H9 (cell line): ENCODE data around the gene AMBRA1. TPM values are rescaled to one million over a fixed set of nuclear protein-coding genes. Genes with fewer than 3 reads are reported as not detected.

ENCODE experiments used
- DNase-seq: peaks from one replicate; pipeline ENCODE4 v3.0.0-alpha.2; 2017
- H2AFZ ChIP-seq: one replicate; pipeline ENCODE4 v1.6.1; 2013; ENCODE audit warnings: mild to moderate bottlenecking, low read length, control low read depth, moderate library complexity
- H2AK5ac ChIP-seq: 2 replicates; pipeline ENCODE4 v1.6.1; 2013; ENCODE audit warnings: low read length, control low read depth, mixed read lengths; ENCODE audit not compliant: insufficient read length
- H2BK120ac ChIP-seq: one replicate; pipeline ENCODE4 v1.6.1; 2013; ENCODE audit warnings: low read depth, mild to moderate bottlenecking, low read length, control low read depth, inconsistent platforms; ENCODE audit not compliant: poor library complexity, severe bottlenecking
- H2BK12ac ChIP-seq: 2 replicates; pipeline ENCODE4 v1.6.1; 2013; ENCODE audit warnings: low read length, control low read depth, mixed read lengths, low read depth; ENCODE audit not compliant: insufficient read length
- H2BK15ac ChIP-seq: 2 replicates; pipeline ENCODE4 v1.6.1; 2013; ENCODE audit warnings: low read depth, low read length, control low read depth
- H2BK20ac ChIP-seq: one replicate; pipeline ENCODE4 v1.6.1; 2013; ENCODE audit warnings: low read depth, mild to moderate bottlenecking, low read length, control low read depth, inconsistent platforms; ENCODE audit not compliant: poor library complexity, severe bottlenecking
- H2BK5ac ChIP-seq: 2 replicates; pipeline ENCODE4 v1.6.1; 2013; ENCODE audit warnings: low read length, control low read depth, mixed read lengths; ENCODE audit not compliant: insufficient read length
- H3K14ac ChIP-seq: 2 replicates; pipeline ENCODE4 v1.6.1; 2013; ENCODE audit warnings: low read length, control low read depth; ENCODE audit not compliant: insufficient read depth
- H3K18ac ChIP-seq: 2 replicates; pipeline ENCODE4 v1.6.1; 2013; ENCODE audit warnings: low read depth, mild to moderate bottlenecking, mixed read lengths, low read length, control low read depth; ENCODE audit not compliant: insufficient read length
- H3K23ac ChIP-seq: 2 replicates; pipeline ENCODE4 v1.6.1; 2013; ENCODE audit warnings: low read length, control low read depth, mixed read lengths, low read depth; ENCODE audit not compliant: insufficient read length
- H3K23me2 ChIP-seq: 2 replicates; pipeline ENCODE4 v1.6.1; 2013; ENCODE audit warnings: low read depth, mild to moderate bottlenecking, mixed read lengths, low read length, control low read depth; ENCODE audit not compliant: insufficient read length, poor library complexity, severe bottlenecking
- H3K27ac ChIP-seq: 2 replicates; pipeline ENCODE4 v1.5.1; 2013; ENCODE audit warnings: low read length, control low read depth, mixed read lengths, low read depth; ENCODE audit not compliant: insufficient read length
- H3K27me3 ChIP-seq: 2 replicates; pipeline ENCODE4 v1.6.1; 2013; ENCODE audit warnings: low read length, control low read depth, inconsistent platforms; ENCODE audit not compliant: insufficient read depth
- H3K4ac ChIP-seq: 2 replicates; pipeline ENCODE4 v1.6.1; 2013; ENCODE audit warnings: low read depth, mild to moderate bottlenecking, control low read depth, inconsistent platforms, low read length, moderate library complexity
- H3K4me1 ChIP-seq: 2 replicates; pipeline ENCODE4 v1.6.1; 2013; ENCODE audit warnings: low read length, control low read depth, inconsistent platforms; ENCODE audit not compliant: insufficient read depth
- H3K4me2 ChIP-seq: 2 replicates; pipeline ENCODE4 v1.6.1; 2013; ENCODE audit warnings: low read length, control low read depth, mixed read lengths; ENCODE audit not compliant: insufficient read length, insufficient read depth
- H3K56ac ChIP-seq: 2 replicates; pipeline ENCODE4 v1.6.1; 2013; ENCODE audit warnings: low read depth, mild to moderate bottlenecking, mixed read lengths, low read length, control low read depth; ENCODE audit not compliant: insufficient read length
- H3K79me1 ChIP-seq: 2 replicates; pipeline ENCODE4 v1.6.1; 2013; ENCODE audit warnings: low read depth, mild to moderate bottlenecking, moderate library complexity, low read length, control low read depth, inconsistent platforms; ENCODE audit not compliant: insufficient read depth, poor library complexity, severe bottlenecking
- H3K79me2 ChIP-seq: 2 replicates; pipeline ENCODE4 v1.6.1; 2013; ENCODE audit warnings: low read length, control low read depth, inconsistent platforms; ENCODE audit not compliant: insufficient read depth
- H3K9ac ChIP-seq: 2 replicates; pipeline ENCODE4 v1.6.1; 2013; ENCODE audit warnings: low read length, control low read depth, mixed read lengths; ENCODE audit not compliant: insufficient read length; ENCODE audit errors: extremely low read depth
- H3K9me3 ChIP-seq: one replicate; pipeline ENCODE4 v1.6.1; 2013; ENCODE audit warnings: low read depth, low read length, inconsistent platforms; ENCODE audit not compliant: control insufficient read depth
- H3T11ph ChIP-seq: one replicate; pipeline ENCODE4 v1.6.1; 2013; ENCODE audit warnings: mild to moderate bottlenecking, low read length, control low read depth, inconsistent platforms
- H4K20me1 ChIP-seq: one replicate; pipeline ENCODE4 v1.6.1; 2013; ENCODE audit not compliant: control insufficient read depth, insufficient read length, insufficient read depth
- H4K5ac ChIP-seq: 2 replicates; pipeline ENCODE4 v1.6.1; 2013; ENCODE audit warnings: low read depth, mild to moderate bottlenecking, mixed read lengths, low read length, control low read depth; ENCODE audit not compliant: insufficient read length
- H4K8ac ChIP-seq: replicated peaks from 2 replicates; pipeline ENCODE4 v1.6.1; 2013; ENCODE audit warnings: low read length, control low read depth, mixed read lengths, low read depth; ENCODE audit not compliant: insufficient read length
- H4K91ac ChIP-seq: 2 replicates; pipeline ENCODE4 v1.6.1; 2013; ENCODE audit warnings: low read depth, mild to moderate bottlenecking, moderate library complexity, mixed read lengths, low read length, control low read depth; ENCODE audit not compliant: insufficient read length
- H3K27ac Mint-ChIP-seq, 3 experiments: 2 replicates in 2 of 3; 3 replicates in 1 of 3; pipeline ENCODE4 v1.8.0; 2020 to 2021; ENCODE audit warnings: mixed read lengths in 3 of 3, mild to moderate bottlenecking in 1 of 3, moderate library complexity in 1 of 3
- H3K27me3 Mint-ChIP-seq: 2 replicates; pipeline ENCODE4 v1.8.0; 2021; ENCODE audit warnings: low read depth, mild to moderate bottlenecking, moderate library complexity, mixed read lengths
- H3K36me3 Mint-ChIP-seq, 3 experiments: 2 replicates in 2 of 3; 3 replicates in 1 of 3; pipeline ENCODE4 v1.8.0; 2020 to 2021; ENCODE audit warnings: low read depth in 3 of 3, mixed read lengths in 3 of 3; ENCODE audit not compliant: insufficient read depth in 1 of 3
- H3K4me1 Mint-ChIP-seq, 2 experiments: 2 replicates each; pipeline ENCODE4 v1.8.0; 2020; ENCODE audit warnings: mixed read lengths in 2 of 2
- H3K4me3 Mint-ChIP-seq, 2 experiments: 2 replicates in 1 of 2; 3 replicates in 1 of 2; pipeline ENCODE4 v1.8.0; 2020 to 2021; ENCODE audit warnings: mild to moderate bottlenecking in 2 of 2, mixed read lengths in 2 of 2, moderate library complexity in 1 of 2
- H3K9me3 Mint-ChIP-seq, 2 experiments: 2 replicates in 1 of 2; 3 replicates in 1 of 2; pipeline ENCODE4 v1.8.0; 2020; ENCODE audit warnings: mild to moderate bottlenecking in 2 of 2, mixed read lengths in 2 of 2, moderate library complexity in 1 of 2
- CTCF ChIP-seq: fragments of 200-600 bp; sonication (generic); conservative IDR thresholded peaks from 3 replicates; pipeline ENCODE4 v1.8.0; 2021; ENCODE audit warnings: antibody characterized with exemption, mild to moderate bottlenecking
- WGBS: extraction: QIAGEN DNeasy Blood & Tissue Kit; methylation state at CpG from one replicate; pipeline ENCODE4 v1.1.7; 2013; ENCODE audit warnings: missing lambda C conversion rate, low lambda C conversion rate, mixed read lengths; ENCODE audit not compliant: insufficient read length; ENCODE audit errors: extremely low coverage; 5-methylcytosine and 5-hydroxymethylcytosine counted together
- total RNA-seq: library from RNA; stranded (reverse); gene quantifications from 2 replicates; pipeline ENCODE4 v1.2.1, GENCODE V29; 2021

The AMBRA1 gene
- total RNA-seq, 1 experiment from 2014 or later, result 37.5 TPM

- Histone ChIP-seq H3T11ph (no peak overlapping the region), H3K18ac (no peak overlapping the region), H4K8ac (no peak overlapping the region), H3K9me3 (no peaks in the 10 kb centered on the region), H3K27ac (no peak overlapping the region), H2AFZ (no peak overlapping the region), H4K5ac (no peak overlapping the region), H3K4me2 (no peak overlapping the region), H3K23me2 (no peaks in the 10 kb centered on the region), H3K56ac (no peak overlapping the region), H2BK5ac (no peak overlapping the region), H2BK120ac (no peak overlapping the region), H3K14ac (no peak overlapping the region), H4K20me1 (no peaks in the 10 kb centered on the region), H4K91ac (no peak overlapping the region), H3K4me1 (no peaks in the 10 kb centered on the region), H3K23ac (no peak overlapping the region), H3K4ac (no peak overlapping the region), H2BK12ac (no peak overlapping the region), H3K79me1 (no peaks in the 10 kb centered on the region), H2BK20ac (no peak overlapping the region), H2BK15ac (no peak overlapping the region), H3K27me3 (no peaks in the 10 kb centered on the region), H3K9ac (no peak overlapping the region), H2AK5ac (no peak overlapping the region), H3K79me2 (no peaks in the 10 kb centered on the region)
- no peak for TF ChIP-seq CTCF
- no CpG with 5 or more reads among the region's 6 CpGs for WGBS
- Mint-ChIP-seq H3K9me3 (no peaks in the 10 kb centered on the region), H3K4me3 (no peak overlapping the region), H3K4me1 (no peaks in the 10 kb centered on the region), H3K27ac (no peak overlapping the region), H3K27me3 (no peaks in the 10 kb centered on the region), H3K36me3 (peaks cover 11 to 37% (median 27%) of the 10 kb centered on the region in 3 experiments)
- DNase-seq, result no peak
These were observed 46.4 kb upstream of the AMBRA1 start for GRCh38 chr11:46640036-46640788.
